Activated T-helper 17 cell treated with anti-CD3 and anti-CD28 coated beads, Interleukin-2, amount 50 U/mL, for 72 hours (primary cell): ENCODE measurements around the gene MUCL1. TPM values are rescaled to one million over a fixed set of nuclear protein-coding genes. Genes with fewer than 3 reads are reported as not detected.

Source experiments
- ATAC-seq: fragments of 150-1000 bp; cut with Tn5 transposase; replicated peaks from 2 replicates; pipeline ENCODE4 v1.10.0; 2021; ENCODE audit warnings: mild to moderate bottlenecking, moderate library complexity
- H3K27ac Mint-ChIP-seq: one replicate; pipeline ENCODE4 v1.8.0; 2022; ENCODE audit warnings: mixed read lengths
- H3K27me3 Mint-ChIP-seq: one replicate; pipeline ENCODE4 v1.8.0; 2022; ENCODE audit warnings: mixed read lengths
- H3K36me3 Mint-ChIP-seq: one replicate; pipeline ENCODE4 v1.8.0; 2022; ENCODE audit warnings: low read depth, mild to moderate bottlenecking, mixed read lengths
- H3K4me1 Mint-ChIP-seq: one replicate; pipeline ENCODE4 v1.8.0; 2022; ENCODE audit warnings: mixed read lengths
- H3K4me3 Mint-ChIP-seq: one replicate; pipeline ENCODE4 v1.8.0; 2022; ENCODE audit warnings: mild to moderate bottlenecking, mixed read lengths
- H3K9me3 Mint-ChIP-seq: one replicate; pipeline ENCODE4 v1.8.0; 2022; ENCODE audit warnings: mixed read lengths
- total RNA-seq, 2 donors: library from RNA; stranded (reverse); gene quantifications; one replicate each; pipeline ENCODE4 v1.2.3, GENCODE V29; 2022

MUCL1 gene
- not detected for total RNA-seq

DNA sequence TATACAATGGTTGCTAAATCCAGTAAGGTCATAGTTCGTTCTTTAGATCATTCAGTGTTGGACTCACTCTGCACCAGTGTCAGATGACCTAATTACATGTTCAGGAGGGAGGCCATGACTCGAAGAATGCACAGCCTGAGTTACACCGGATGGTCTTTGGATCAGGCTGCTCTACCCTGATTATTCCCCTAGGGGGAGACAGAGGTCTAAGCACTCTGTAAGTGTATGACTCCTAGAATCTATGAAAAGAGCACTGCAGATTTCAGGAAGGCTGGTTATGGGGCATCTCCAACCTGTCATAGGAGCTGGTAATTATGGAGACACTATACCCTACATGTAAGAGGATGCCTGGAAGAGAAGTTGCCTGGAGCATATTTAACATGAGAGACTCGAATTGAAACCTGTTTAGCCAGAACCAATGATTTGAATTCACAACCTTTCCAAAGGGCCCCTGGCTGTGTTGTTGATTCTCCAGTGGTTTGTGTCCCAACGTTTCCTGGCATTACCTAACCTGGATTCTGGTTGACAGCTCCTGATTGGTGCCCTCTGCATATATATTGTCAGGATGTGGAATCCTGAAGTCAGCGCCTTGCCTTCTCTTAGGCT, at the start of gene MUCL1:
Gene MUCL1, plus strand, starts transcription at position 584 of the 606 bp plus-strand sequence. CDS start 67 bp downstream, outside the sequence.
- H3K9me3 Mint-ChIP-seq = no peaks in the 10 kb centered on the region
- H3K4me1 Mint-ChIP-seq = peaks cover 5% of the 10 kb centered on the region
- no peak within 1 kb of the TSS for H3K4me3 Mint-ChIP-seq
- ATAC-seq = peak; percentile 93
- H3K27ac Mint-ChIP-seq = no peak within 1 kb of the TSS
- no peaks in the 10 kb centered on the region for H3K36me3 Mint-ChIP-seq
- H3K27me3 Mint-ChIP-seq = peaks cover 2% of the 10 kb centered on the region

DNA sequence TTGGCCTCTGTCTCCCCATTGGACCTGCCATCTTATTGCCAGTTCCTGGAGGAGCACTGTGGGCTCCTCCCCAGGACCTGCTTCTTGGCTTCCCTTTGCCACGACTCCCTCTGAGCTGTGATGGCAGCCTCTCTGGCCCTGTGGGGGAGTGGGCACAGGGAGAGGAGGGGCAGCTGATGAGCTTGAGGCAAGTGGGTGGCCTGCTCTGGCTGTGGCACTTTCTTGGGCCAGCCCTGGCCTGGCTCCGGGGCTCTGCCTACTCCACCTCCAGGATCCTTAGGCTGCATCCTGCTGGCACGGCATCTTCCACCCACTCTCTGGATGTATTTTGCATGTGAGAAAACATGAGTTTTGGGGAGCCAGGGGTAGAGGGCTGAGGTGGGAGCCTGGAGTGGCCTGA, 32.6 kb upstream of the MUCL1 start:
- no peak overlapping the region for H3K4me3 Mint-ChIP-seq
- H3K27me3 Mint-ChIP-seq = peaks cover 11% of the 10 kb centered on the region
- H3K4me1 Mint-ChIP-seq = no peaks in the 10 kb centered on the region
- no peak for ATAC-seq
- H3K36me3 Mint-ChIP-seq = no peaks in the 10 kb centered on the region
- no peaks in the 10 kb centered on the region for H3K9me3 Mint-ChIP-seq
- H3K27ac Mint-ChIP-seq = no peak overlapping the region

GRCh38 chr12:54824402-54824801, 29.9 kb upstream of the MUCL1 start:
- Mint-ChIP-seq H3K27me3 (peaks cover 12% of the 10 kb centered on the region), H3K9me3 (no peaks in the 10 kb centered on the region), H3K27ac (no peak overlapping the region), H3K4me1 (no peaks in the 10 kb centered on the region), H3K4me3 (no peak overlapping the region), H3K36me3 (no peaks in the 10 kb centered on the region)
- no peak for ATAC-seq

DNA sequence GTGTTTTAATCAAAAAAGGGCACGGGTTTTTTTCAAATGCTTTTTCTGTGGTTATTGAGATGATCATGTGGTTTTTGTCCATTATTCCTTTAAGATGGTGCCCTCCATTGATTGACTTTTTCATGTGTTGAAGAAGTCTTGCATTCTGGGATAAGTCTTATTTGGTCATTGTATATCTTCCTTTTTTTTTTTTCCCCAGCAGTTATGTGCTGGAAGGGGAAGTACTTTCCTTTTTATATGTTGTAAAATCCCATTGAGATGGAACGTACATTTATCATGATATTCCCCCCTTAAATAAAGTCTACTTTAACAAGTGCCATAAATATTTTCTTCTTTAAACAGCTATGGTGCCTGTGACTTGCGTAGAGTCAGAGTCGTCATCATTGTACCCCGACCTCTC, 24.8 kb upstream of the MUCL1 start:
- Mint-ChIP-seq H3K27me3 (peaks cover 8% of the 10 kb centered on the region), H3K36me3 (no peaks in the 10 kb centered on the region), H3K9me3 (no peaks in the 10 kb centered on the region), H3K4me3 (no peak overlapping the region), H3K4me1 (no peaks in the 10 kb centered on the region), H3K27ac (no peak overlapping the region)
- no peak for ATAC-seq

GRCh38 chr12:54830199-54830598, 24.1 kb upstream of the MUCL1 start:
- Mint-ChIP-seq H3K36me3 (no peaks in the 10 kb centered on the region), H3K9me3 (no peaks in the 10 kb centered on the region), H3K4me1 (no peaks in the 10 kb centered on the region), H3K4me3 (no peak overlapping the region), H3K27me3 (peaks cover 8% of the 10 kb centered on the region), H3K27ac (no peak overlapping the region)
- no peak for ATAC-seq

GRCh38 chr12:54831631-54832030, 22.7 kb upstream of the MUCL1 start:
- Mint-ChIP-seq H3K27me3 (peaks cover 11% of the 10 kb centered on the region), H3K4me3 (no peak overlapping the region), H3K9me3 (no peaks in the 10 kb centered on the region), H3K36me3 (no peaks in the 10 kb centered on the region), H3K4me1 (no peaks in the 10 kb centered on the region), H3K27ac (no peak overlapping the region)
- no peak for ATAC-seq

DNA sequence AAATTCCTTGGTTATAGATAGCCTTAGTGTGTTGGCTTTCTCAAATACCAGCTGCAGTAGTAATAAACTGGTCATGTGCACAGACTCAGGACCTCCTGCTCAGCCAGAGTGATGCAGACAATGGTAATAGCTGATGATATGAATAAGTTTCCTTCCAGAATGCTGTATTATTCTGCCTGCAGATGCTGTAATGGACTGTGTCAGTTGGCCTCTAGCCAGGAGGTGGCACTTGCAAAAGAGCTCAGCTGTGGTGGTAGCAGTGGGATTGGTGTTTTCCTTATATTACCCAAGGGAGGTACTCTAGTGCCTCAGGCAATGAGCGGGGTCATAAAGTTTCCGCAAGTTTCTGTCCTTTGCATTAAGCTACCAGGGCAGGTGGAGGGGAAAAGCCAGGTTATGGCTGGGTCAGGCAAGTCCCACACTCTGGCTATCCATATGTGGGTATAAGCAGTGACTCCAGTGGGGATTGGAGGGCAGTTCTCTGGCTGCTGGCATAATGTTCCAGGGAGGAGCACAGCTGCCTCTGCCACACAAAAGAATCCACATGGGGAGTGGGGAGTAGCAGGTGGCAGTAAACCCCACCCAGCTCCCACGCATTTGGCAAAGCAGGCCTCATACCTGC, 14.0 kb upstream of the MUCL1 start:
- Mint-ChIP-seq H3K9me3 (peaks cover 7% of the 10 kb centered on the region), H3K27me3 (peaks cover 9% of the 10 kb centered on the region), H3K4me3 (no peak overlapping the region), H3K27ac (no peak overlapping the region), H3K36me3 (no peaks in the 10 kb centered on the region), H3K4me1 (no peaks in the 10 kb centered on the region)
- ATAC-seq = no peak

GRCh38 chr12:54857406-54857805, 3.1 kb downstream of the MUCL1 start:
- H3K9me3 Mint-ChIP-seq = no peaks in the 10 kb centered on the region
- no peak overlapping the region for H3K27ac Mint-ChIP-seq
- H3K36me3 Mint-ChIP-seq = no peaks in the 10 kb centered on the region
- H3K27me3 Mint-ChIP-seq = peaks cover 16% of the 10 kb centered on the region
- ATAC-seq = no peak
- H3K4me1 Mint-ChIP-seq = peaks cover 5% of the 10 kb centered on the region
- H3K4me3 Mint-ChIP-seq = no peak overlapping the region

DNA sequence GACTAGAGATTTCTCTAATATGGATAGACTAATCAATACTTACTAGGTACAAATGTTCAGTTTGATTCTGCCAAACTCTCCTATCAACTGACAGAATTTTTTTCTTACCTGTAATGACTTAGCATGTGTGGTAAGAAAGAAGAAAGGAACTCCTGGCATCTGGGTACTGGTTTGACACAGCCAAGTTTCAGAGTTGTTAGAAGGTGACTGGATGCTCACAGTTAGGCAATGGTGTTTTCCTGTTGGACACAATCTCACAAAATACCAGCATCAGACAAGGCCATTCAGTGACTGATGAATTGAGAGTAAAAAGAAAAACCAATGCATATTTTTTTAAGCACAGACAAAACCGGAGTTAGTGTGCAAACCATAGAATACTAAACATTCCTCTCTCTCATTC, 4.2 kb downstream of the MUCL1 start:
- peak overlapping the region; percentile 17 for H3K27ac Mint-ChIP-seq
- H3K27me3 Mint-ChIP-seq = peaks cover 18% of the 10 kb centered on the region
- H3K4me3 Mint-ChIP-seq = no peak overlapping the region
- H3K36me3 Mint-ChIP-seq = no peaks in the 10 kb centered on the region
- no peaks in the 10 kb centered on the region for H3K9me3 Mint-ChIP-seq
- H3K4me1 Mint-ChIP-seq = peaks cover 5% of the 10 kb centered on the region
- peak; percentile 83 for ATAC-seq

DNA sequence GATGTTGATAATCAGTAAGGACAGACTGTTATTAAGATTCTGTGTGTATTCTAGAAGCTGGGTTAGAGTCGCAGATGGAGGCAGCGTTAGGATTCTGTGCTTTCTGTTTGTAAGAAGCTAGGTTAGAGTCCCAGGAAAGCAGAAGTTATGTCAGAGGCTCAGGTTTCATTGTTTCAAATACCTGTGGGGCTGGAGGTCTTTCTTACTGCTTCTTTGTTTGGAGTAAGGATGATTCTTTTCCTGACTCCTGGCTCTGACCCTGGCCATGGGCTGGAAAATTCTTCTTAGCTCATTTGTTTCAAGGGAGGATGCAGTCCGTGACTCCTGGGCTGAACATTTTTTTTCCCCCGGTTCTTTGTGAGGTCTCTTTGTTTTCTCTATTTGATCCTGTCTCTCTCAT, 5.2 kb downstream of the MUCL1 start:
- no peak for ATAC-seq

GRCh38 chr12:54861927-54862326, 7.6 kb downstream of the MUCL1 start:
- Mint-ChIP-seq H3K36me3 (no peaks in the 10 kb centered on the region), H3K4me1 (peaks cover 11% of the 10 kb centered on the region), H3K4me3 (no peak overlapping the region), H3K9me3 (no peaks in the 10 kb centered on the region), H3K27me3 (peaks cover 18% of the 10 kb centered on the region), H3K27ac (no peak overlapping the region)
- ATAC-seq = no peak

More for the DNA sequence above, 5.2 kb downstream of the MUCL1 start:
- Mint-ChIP-seq H3K4me1 (peaks cover 5% of the 10 kb centered on the region), H3K9me3 (no peaks in the 10 kb centered on the region), H3K27me3 (peaks cover 18% of the 10 kb centered on the region), H3K36me3 (no peaks in the 10 kb centered on the region), H3K27ac (no peak overlapping the region), H3K4me3 (no peak overlapping the region)

GRCh38 chr12:54863948-54864618, 9.8 kb downstream of the MUCL1 start:
- no peaks in the 10 kb centered on the region for H3K36me3 Mint-ChIP-seq
- peaks cover 6% of the 10 kb centered on the region for H3K4me1 Mint-ChIP-seq
- H3K27me3 Mint-ChIP-seq = peaks cover 23% of the 10 kb centered on the region
- H3K4me3 Mint-ChIP-seq = no peak overlapping the region
- H3K9me3 Mint-ChIP-seq = no peaks in the 10 kb centered on the region
- peak; percentile 42 for ATAC-seq
- H3K27ac Mint-ChIP-seq = no peak overlapping the region

DNA sequence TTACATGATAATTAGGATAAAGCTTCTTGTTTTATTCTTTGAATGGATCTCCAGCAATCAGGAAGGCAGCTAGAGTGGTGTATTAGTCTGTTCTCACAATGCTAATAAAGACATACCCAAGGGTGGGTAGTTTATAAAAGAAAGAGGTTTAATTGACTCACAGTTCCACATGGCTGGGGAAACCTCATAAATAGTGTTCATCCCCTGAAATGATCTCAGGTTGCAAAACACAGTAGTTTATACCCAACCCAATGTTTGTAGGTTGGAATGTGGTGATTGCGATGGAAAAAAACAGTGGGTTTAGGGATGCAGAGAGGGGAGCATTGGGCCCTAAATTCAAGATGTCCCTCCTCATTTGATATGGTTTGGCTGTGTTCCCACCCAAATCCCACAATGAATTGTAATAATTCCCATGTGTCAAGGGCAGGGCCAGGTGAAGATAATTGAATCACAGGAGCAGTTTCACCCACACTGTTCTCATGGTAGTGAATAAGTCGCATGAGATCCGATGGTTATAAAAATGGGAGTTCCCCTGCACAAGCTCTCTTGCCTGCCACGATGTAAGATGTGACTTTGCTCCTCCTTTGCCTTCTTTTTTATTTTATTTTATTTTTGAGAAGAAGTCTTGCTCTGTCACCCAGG, 11.5 kb downstream of the MUCL1 start:
- H3K9me3 Mint-ChIP-seq = no peaks in the 10 kb centered on the region
- H3K36me3 Mint-ChIP-seq = no peaks in the 10 kb centered on the region
- H3K4me1 Mint-ChIP-seq = peaks cover 6% of the 10 kb centered on the region
- ATAC-seq = peak; percentile 86
- H3K27me3 Mint-ChIP-seq = peaks cover 19% of the 10 kb centered on the region
- H3K27ac Mint-ChIP-seq = no peak overlapping the region
- no peak overlapping the region for H3K4me3 Mint-ChIP-seq

DNA sequence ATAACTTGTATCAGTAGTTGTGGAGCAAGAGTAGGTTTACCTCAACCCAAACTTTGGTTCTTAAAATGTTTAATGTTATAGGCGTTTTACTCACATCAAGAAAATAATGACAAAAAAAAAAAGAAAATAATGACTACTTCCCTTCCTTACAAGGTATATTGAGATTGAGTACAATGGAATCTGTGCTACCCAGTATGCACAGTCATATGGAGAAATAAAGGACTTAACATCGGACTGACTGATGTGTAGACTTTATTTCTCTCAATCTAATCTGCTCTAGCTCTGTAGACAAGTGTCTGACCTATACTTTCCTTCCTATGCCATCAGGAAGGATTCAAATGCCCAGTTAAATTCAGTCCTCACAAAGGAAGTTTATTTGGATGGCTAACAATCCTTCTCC, 14.4 kb downstream of the MUCL1 start:
- Mint-ChIP-seq H3K27ac (no peak overlapping the region), H3K4me1 (peaks cover 6% of the 10 kb centered on the region), H3K27me3 (peaks cover 14% of the 10 kb centered on the region), H3K36me3 (no peaks in the 10 kb centered on the region), H3K4me3 (no peak overlapping the region), H3K9me3 (no peaks in the 10 kb centered on the region)
- ATAC-seq = no peak

DNA sequence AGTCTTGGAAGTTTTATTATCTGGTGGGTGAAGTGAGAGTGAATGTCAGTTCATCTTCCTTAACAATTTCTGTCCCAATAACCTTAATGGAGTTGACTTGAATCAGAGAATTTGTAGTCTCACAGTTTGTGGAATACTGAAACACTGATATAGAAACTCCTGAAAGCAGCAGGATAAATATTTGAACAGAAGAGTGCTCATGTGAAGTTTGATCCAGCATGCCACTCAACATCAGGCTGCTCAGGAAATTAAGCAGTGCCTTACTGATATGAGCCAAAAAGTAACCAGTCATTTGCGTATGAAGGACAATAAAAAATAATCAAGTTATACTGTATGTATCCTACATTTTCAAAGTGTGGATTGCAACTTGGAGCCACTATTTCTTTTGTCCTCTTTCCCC, 15.7 kb downstream of the MUCL1 start:
- no peak overlapping the region for H3K4me3 Mint-ChIP-seq
- peaks cover 6% of the 10 kb centered on the region for H3K4me1 Mint-ChIP-seq
- H3K27ac Mint-ChIP-seq = no peak overlapping the region
- ATAC-seq = no peak
- no peaks in the 10 kb centered on the region for H3K36me3 Mint-ChIP-seq
- H3K9me3 Mint-ChIP-seq = no peaks in the 10 kb centered on the region
- peaks cover 16% of the 10 kb centered on the region for H3K27me3 Mint-ChIP-seq
